Measurements from ENCODE around the gene SLC26A4. TPM values are rescaled to one million over a fixed set of nuclear protein-coding genes. Genes with fewer than 3 reads are reported as not detected.

The SLC26A4 gene
- total RNA-seq, 5 donors from 2014 or later (not counting 1 experiment from before 2014, with no cell fraction given) = 0.10 to 1.1 (median 0.60) TPM; not detected in 2

DNA sequence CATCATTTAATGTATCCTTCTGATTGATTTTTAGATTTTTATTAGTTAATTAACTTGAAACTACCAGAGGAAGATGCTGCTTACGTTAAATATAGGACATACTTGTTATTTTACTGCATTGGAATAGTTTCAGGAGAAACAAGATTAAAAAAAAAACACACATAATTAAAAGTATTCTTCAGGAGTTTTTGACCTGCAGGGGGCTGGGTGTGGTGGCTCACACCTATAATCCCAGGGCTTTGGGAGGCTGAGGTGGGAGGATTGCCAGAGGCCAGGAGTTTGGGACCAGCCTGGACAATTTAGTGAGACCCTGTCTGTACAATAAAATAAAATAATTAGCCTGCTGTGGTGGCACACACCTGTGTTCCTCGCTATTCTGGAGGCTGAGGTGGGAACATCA is 94.0 kb downstream of the SLC26A4 start:
- no peak overlapping the region for H3K27ac ChIP-seq (ENCODE audit: low read length)
- Mint-ChIP-seq H3K4me1 (peaks cover 26 to 39% (median 27%) of the 10 kb centered on the region in 3 donors), H3K9me3 (no peaks in the 10 kb centered on the region), H3K27me3 (no peaks in the 10 kb centered on the region), H3K27ac (peak overlapping the region; percentile 39 to 59), H3K4me3 (no peak overlapping the region), H3K36me3 (peaks cover 61% of the 10 kb centered on the region)
- DNase-seq = no peak
- ChIA-PET POLR2A (no interaction called here), CTCF (interaction anchor here (1.1 to 1.3 kb wide), 2 partner anchors 120 kb away, joined by 3 to 5 read pairs; no protein-coding TSS in a partner anchor)
- no peak overlapping the region for H3K4me3 ChIP-seq (ENCODE audit: control insufficient read depth in 1 of 2, extremely low read depth in 1 of 2, low read length in 1 of 2)
- no peaks in the 10 kb centered on the region for H3K4me1 ChIP-seq (ENCODE audit: control insufficient read depth in 1 of 2, extremely low read depth in 1 of 2, insufficient read depth in 2 of 2, low read length in 2 of 2)
- H3K36me3 ChIP-seq (ENCODE audit: control insufficient read depth in 2 of 2, extremely low read depth in 1 of 2, insufficient read depth in 1 of 2, low read length in 1 of 2) = peaks cover 0 to 80% of the 10 kb centered on the region in 2 donors
- 67% methylated on average over 1 of the region's 2 CpGs for WGBS (ENCODE audit: insufficient coverage)
- no peak for ATAC-seq (replicated peaks in 1 of 4)
- H3K9me3 ChIP-seq = no peaks in the 10 kb centered on the region
- no peaks in the 10 kb centered on the region for H3K27me3 ChIP-seq (replicated peaks in 1 of 2; ENCODE audit: control insufficient read depth in 2 of 2, extremely low read depth in 1 of 2, insufficient read depth in 2 of 2, low read length in 1 of 2)

DNA sequence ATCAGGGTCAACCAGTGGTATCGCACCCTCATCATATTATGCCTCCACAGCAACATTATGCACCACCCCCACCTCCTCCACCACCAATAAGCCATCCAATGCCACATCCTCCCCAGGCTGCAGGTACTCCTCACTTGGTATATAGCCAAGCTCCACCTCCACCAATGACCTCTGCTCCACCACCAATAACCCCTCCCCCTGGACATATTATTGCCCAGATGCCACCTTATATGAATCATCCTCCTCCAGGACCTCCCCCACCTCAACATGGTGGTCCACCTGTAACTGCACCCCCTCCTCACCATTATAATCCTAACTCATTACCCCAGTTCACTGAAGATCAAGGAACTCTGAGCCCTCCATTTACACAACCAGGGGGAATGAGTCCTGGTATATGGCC is 98.0 kb downstream of the SLC26A4 start:
- DNase-seq = no peak
- ChIA-PET CTCF (interaction anchor here in 1 of 2 donors (1.0 kb wide), 1 partner anchor 116 kb away, joined by 3 read pairs; no protein-coding TSS in a partner anchor), POLR2A (no interaction called here)
- H3K36me3 ChIP-seq (ENCODE audit: control insufficient read depth in 2 of 2, extremely low read depth in 1 of 2, insufficient read depth in 1 of 2, low read length in 1 of 2) = peaks cover 0 to 52% of the 10 kb centered on the region in 2 donors
- H3K4me1 ChIP-seq (ENCODE audit: control insufficient read depth in 1 of 2, extremely low read depth in 1 of 2, insufficient read depth in 2 of 2, low read length in 2 of 2) = no peaks in the 10 kb centered on the region
- ATAC-seq (replicated peaks in 1 of 4) = no peak
- Mint-ChIP-seq H3K27me3 (no peaks in the 10 kb centered on the region), H3K4me1 (peaks cover 9 to 20% (median 10%) of the 10 kb centered on the region in 3 donors), H3K9me3 (no peaks in the 10 kb centered on the region), H3K27ac (no peak overlapping the region), H3K4me3 (no peak overlapping the region), H3K36me3 (peaks cover 54% of the 10 kb centered on the region)
- H3K27ac ChIP-seq (ENCODE audit: low read length) = no peak overlapping the region
- no peaks in the 10 kb centered on the region for H3K27me3 ChIP-seq (replicated peaks in 1 of 2; ENCODE audit: control insufficient read depth in 2 of 2, extremely low read depth in 1 of 2, insufficient read depth in 2 of 2, low read length in 1 of 2)
- H3K4me3 ChIP-seq (ENCODE audit: control insufficient read depth in 1 of 2, extremely low read depth in 1 of 2, low read length in 1 of 2) = no peak overlapping the region
- H3K9me3 ChIP-seq = no peaks in the 10 kb centered on the region
- 100% methylated on average over 1 of the region's 1 CpG for whole genome bisulfite sequencing (ENCODE audit: insufficient coverage)

DNA sequence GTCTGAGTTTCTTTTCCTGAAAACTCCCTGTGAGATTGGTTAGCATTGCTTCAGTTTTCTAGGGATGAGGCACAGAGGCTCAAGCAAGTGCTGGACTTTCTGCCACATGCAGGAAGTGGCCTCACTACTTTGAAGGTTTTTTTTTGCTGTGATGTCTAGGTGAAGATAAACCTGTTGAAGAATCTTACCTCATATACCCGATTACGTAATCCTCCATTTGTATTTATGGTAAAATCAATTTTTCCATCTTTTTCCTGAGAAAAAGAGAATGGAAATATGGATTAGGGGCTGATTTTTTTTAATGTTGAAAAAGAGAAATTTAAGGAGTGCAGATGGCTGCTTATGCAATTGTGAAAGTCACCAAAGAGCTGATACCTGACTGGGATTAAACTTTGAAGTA is 106.8 kb downstream of the SLC26A4 start:
- Mint-ChIP-seq H3K27ac (no peak overlapping the region), H3K4me3 (no peak overlapping the region), H3K36me3 (peaks cover 6% of the 10 kb centered on the region), H3K4me1 (peaks cover 14 to 31% (median 26%) of the 10 kb centered on the region in 3 donors), H3K9me3 (no peaks in the 10 kb centered on the region), H3K27me3 (no peaks in the 10 kb centered on the region)
- no peaks in the 10 kb centered on the region for H3K36me3 ChIP-seq (ENCODE audit: control insufficient read depth in 2 of 2, extremely low read depth in 1 of 2, insufficient read depth in 1 of 2, low read length in 1 of 2)
- H3K4me3 ChIP-seq (ENCODE audit: control insufficient read depth in 1 of 2, extremely low read depth in 1 of 2, low read length in 1 of 2) = no peak overlapping the region
- ChIA-PET POLR2A (no interaction called here), CTCF (no interaction called here)
- no peaks in the 10 kb centered on the region for H3K9me3 ChIP-seq
- no peaks in the 10 kb centered on the region for H3K4me1 ChIP-seq (ENCODE audit: control insufficient read depth in 1 of 2, extremely low read depth in 1 of 2, insufficient read depth in 2 of 2, low read length in 2 of 2)
- DNase-seq = no peak
- no peak for ATAC-seq (replicated peaks in 1 of 4)
- no peak overlapping the region for H3K27ac ChIP-seq (ENCODE audit: low read length)
- H3K27me3 ChIP-seq (replicated peaks in 1 of 2; ENCODE audit: control insufficient read depth in 2 of 2, extremely low read depth in 1 of 2, insufficient read depth in 2 of 2, low read length in 1 of 2) = no peaks in the 10 kb centered on the region
- WGBS (ENCODE audit: insufficient coverage) = no CpG with 5 or more reads among the region's 2 CpGs

Other genes with a start within 250 kb of the SLC26A4 start
- not detected for gene GPR22, start 190.8 kb upstream of the SLC26A4 start, total RNA-seq
- 10 to 100 TPM; 37.3 to 83.8 (median 55.4) TPM for gene COG5, start 96.9 kb upstream of the SLC26A4 start, total RNA-seq
- 10 to 100 TPM in 4 of 5 donors, 1 to 10 TPM in 1; 9.4 to 14.7 (median 10.8) TPM for gene DUS4L, start 96.9 kb upstream of the SLC26A4 start, total RNA-seq
- 10 to 100 TPM; 12.5 to 17.5 (median 15.9) TPM for gene BCAP29, start 80.6 kb upstream of the SLC26A4 start, total RNA-seq
- gene CBLL1, start 83.3 kb downstream of the SLC26A4 start, total RNA-seq = 10 to 100 TPM; 50.5 to 70.1 (median 61.6) TPM
- gene SLC26A3, start 142.4 kb downstream of the SLC26A4 start, total RNA-seq = under 1 TPM in 3 of 5 donors, not detected in 2; 0.33 to 0.93 (median 0.70) TPM
- gene DLD, start 230.4 kb downstream of the SLC26A4 start, total RNA-seq = 10 to 100 TPM; 32.3 to 63.6 (median 41.9) TPM

All from T-cell (primary cell).